Loucy (cell line): ENCODE measurements around the gene CTNNBL1.

ENCODE experiments used
- CTCF ChIP-seq: fragments of 200-600 bp; sonication (generic); conservative IDR thresholded peaks from 2 replicates; pipeline ENCODE4 v1.5.1; 2014; ENCODE audit warnings: mild to moderate bottlenecking, antibody characterized with exemption, low read length
- EZH2phosphoT487 ChIP-seq: fragments of 200-600 bp; IDR thresholded peaks from 2 replicates; pipeline ENCODE4 v1.6.1; 2018; ENCODE audit warnings: antibody characterized with exemption, mild to moderate bottlenecking, moderate library complexity, borderline replicate concordance

GRCh38 chr20:37913567-37914366, 219.9 kb downstream of the CTNNBL1 start:
- TF ChIP-seq CTCF = no peak
- TF ChIP-seq EZH2phosphoT487 = no peak
